Omental fat pad (tissue), 4 donors: ENCODE measurements around the gene GRB10. TPM values are rescaled to one million over a fixed set of nuclear protein-coding genes. Genes with fewer than 3 reads are reported as not detected.

Experiments used
- ATAC-seq: fragments of 150-250 bp; one replicate; pipeline ENCODE4 v1.9.1; 2016; ENCODE audit warnings: mild to moderate bottlenecking, moderate library complexity; ENCODE audit not compliant: low FRiP score
- DNase-seq: peaks from one replicate; pipeline ENCODE4 v3.0.0-alpha.2; 2019; ENCODE audit warnings: low spot score
- CTCF ChIP-seq, 3 donors: fragments of 450-650 bp; IDR thresholded peaks; one replicate each; pipeline ENCODE4 v1.5.1; 2016 to 2017; ENCODE audit warnings: antibody characterized with exemption in 3 of 3, mild to moderate bottlenecking in 3 of 3, moderate library complexity in 2 of 3
- total RNA-seq, 4 donors: library from RNA; depleted of rRNA; stranded (reverse); fragments of >200 nt; gene quantifications; one replicate each; pipeline ENCODE4 v1.1.0, GENCODE V29; 2016

Gene GRB10
- total RNA-seq, 4 donors from 2014 or later: 64.6 to 100 (median 75.3) TPM

- DNase-seq (no peak), ATAC-seq (no peak)
- TF ChIP-seq CTCF (IDR thresholded peaks at IDR 0.05): no peak
These were observed 167.8 kb downstream of the GRB10 start for GRCh38 chr7:50614721-50615518.

- DNase-seq: no peak
- TF ChIP-seq CTCF (IDR thresholded peaks at IDR 0.05): no peak
These were observed 169.2 kb downstream of the GRB10 start for GRCh38 chr7:50613473-50613872.

GRCh38 chr7:50612704-50613103 is 170.0 kb downstream of the GRB10 start:
- ATAC-seq: no peak
- TF ChIP-seq CTCF (IDR thresholded peaks at IDR 0.05): no peak
- no peak for DNase-seq

More at GRCh38 chr7:50613473-50613872, 169.2 kb downstream of the GRB10 start:
- no peak for ATAC-seq

- ATAC-seq: no peak
These were observed 172.0 kb downstream of the GRB10 start for GRCh38 chr7:50610521-50611277.

GRCh38 chr7:50608196-50608906 is 174.3 kb downstream of the GRB10 start:
- ATAC-seq: no peak
- DNase-seq: no peak
- no peak for TF ChIP-seq CTCF (IDR thresholded peaks at IDR 0.05)

More at GRCh38 chr7:50610521-50611277, 172.0 kb downstream of the GRB10 start:
- TF ChIP-seq CTCF (IDR thresholded peaks at IDR 0.05): no peak
- DNase-seq: no peak

GRCh38 chr7:50607524-50608125 is 175.1 kb downstream of the GRB10 start:
- no peak for DNase-seq
- no peak for ATAC-seq
- TF ChIP-seq CTCF (IDR thresholded peaks at IDR 0.05): no peak
